ENCODE results near the gene EYA2. TPM values are rescaled to one million over a fixed set of nuclear protein-coding genes. Genes with fewer than 3 reads are reported as not detected.
A peak's percentile ranks its signal among the peaks of the same experiment; 100 is the strongest.
"Not testable (repeated sequence)": the region's sequence is repeated elsewhere in the genome, so short reads cannot be mapped to it uniquely, and the experiment has no call there.

EYA2 gene
- 0.91 TPM for polyA plus RNA-seq (2013, experiment 1 of 2; ENCODE audit: insufficient read length)
- 0.91 TPM for polyA plus RNA-seq (2013, experiment 2 of 2; ENCODE audit: insufficient read length)

GRCh38 chr20:46894579-46894958 is at the start of gene EYA2:
TSS of gene EYA2 (plus strand) at chr20:46894843. CDS start at chr20:46990011, 95,168 bp downstream.
- no peak for DNase-seq

GRCh38 chr20:46844965-46845364 is 49.7 kb upstream of the EYA2 start:
- DNase-seq = no peak

- no peak for DNase-seq
Observed at GRCh38 chr20:46849269-46849668, 45.4 kb upstream of the EYA2 start.

GRCh38 chr20:46849751-46850150 is 44.9 kb upstream of the EYA2 start:
- DNase-seq = no peak

- no peak for DNase-seq
Observed at GRCh38 chr20:46850416-46850815, 44.2 kb upstream of the EYA2 start.

GRCh38 chr20:46850896-46851295 is 43.7 kb upstream of the EYA2 start:
- DNase-seq = no peak

GRCh38 chr20:46851746-46852145 is 42.9 kb upstream of the EYA2 start:
- DNase-seq = no peak

GRCh38 chr20:46852313-46852712 is 42.3 kb upstream of the EYA2 start:
- no peak for DNase-seq

GRCh38 chr20:46853926-46854325 is 40.7 kb upstream of the EYA2 start:
- DNase-seq = no peak

- no peak for DNase-seq
Observed at GRCh38 chr20:46857061-46857831, 37.4 kb upstream of the EYA2 start.

GRCh38 chr20:46865824-46866223 is 28.8 kb upstream of the EYA2 start:
- no peak for DNase-seq

- peak; percentile 8 for DNase-seq
Observed at GRCh38 chr20:46870041-46870440, 24.6 kb upstream of the EYA2 start.

GRCh38 chr20:46872328-46873211 is 22.1 kb upstream of the EYA2 start:
- DNase-seq = no peak

GRCh38 chr20:46875059-46875458 is 19.6 kb upstream of the EYA2 start:
- peak; percentile 13 for DNase-seq

- DNase-seq = no peak
Observed at GRCh38 chr20:46879386-46879785, 15.3 kb upstream of the EYA2 start.

GRCh38 chr20:46879963-46880362 is 14.7 kb upstream of the EYA2 start:
- not testable (repeated sequence) for DNase-seq

GRCh38 chr20:46883892-46884291 is 10.8 kb upstream of the EYA2 start:
- DNase-seq = no peak

- DNase-seq = no peak
Observed at GRCh38 chr20:46890682-46891081, 4.0 kb upstream of the EYA2 start.

GRCh38 chr20:46893051-46893450 is 1.6 kb upstream of the EYA2 start:
- DNase-seq = no peak

- DNase-seq = no peak
Observed at GRCh38 chr20:46893877-46894578, 615 bp upstream of the EYA2 start.

GRCh38 chr20:46894971-46895905 is 595 bp downstream of the EYA2 start:
- DNase-seq = peak; percentile 15

GRCh38 chr20:46895906-46896242 is 1.2 kb downstream of the EYA2 start:
- DNase-seq = no peak

Data from fibroblast of skin of abdomen (primary cell).